G401.6 (cell line): ENCODE results near the gene METTL23.
"Not testable (repeated sequence)": the region's sequence is repeated elsewhere in the genome, so short reads cannot be mapped to it uniquely, and the experiment has no call there.

ENCODE experiments used
- FAIRE-seq: peaks from 2 replicates; lab custom pipeline; 2012; peaks lifted over from hg19 to GRCh38; lab: Jason Lieb, UNC

METTL23 gene

DNA sequence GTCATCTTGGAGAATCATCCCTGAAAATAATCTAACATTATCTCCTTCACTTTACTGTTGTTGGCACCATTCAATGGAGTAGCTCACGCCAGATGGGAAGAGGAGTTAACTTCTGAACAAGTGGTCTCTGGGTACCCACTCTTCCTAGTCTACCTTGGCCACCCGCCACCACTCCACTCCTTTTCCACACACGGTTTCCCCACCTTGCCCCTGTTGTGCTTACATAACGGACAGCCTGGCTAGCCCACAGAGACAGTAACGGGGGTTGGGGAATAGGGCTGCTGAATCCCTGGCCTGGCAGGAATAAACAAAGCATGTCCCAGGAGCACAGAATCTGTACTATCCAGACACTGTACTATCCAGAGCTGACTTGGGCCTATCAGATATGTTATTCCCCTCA lies 12.3 kb upstream of the METTL23 start:
- FAIRE-seq, result no peak

DNA sequence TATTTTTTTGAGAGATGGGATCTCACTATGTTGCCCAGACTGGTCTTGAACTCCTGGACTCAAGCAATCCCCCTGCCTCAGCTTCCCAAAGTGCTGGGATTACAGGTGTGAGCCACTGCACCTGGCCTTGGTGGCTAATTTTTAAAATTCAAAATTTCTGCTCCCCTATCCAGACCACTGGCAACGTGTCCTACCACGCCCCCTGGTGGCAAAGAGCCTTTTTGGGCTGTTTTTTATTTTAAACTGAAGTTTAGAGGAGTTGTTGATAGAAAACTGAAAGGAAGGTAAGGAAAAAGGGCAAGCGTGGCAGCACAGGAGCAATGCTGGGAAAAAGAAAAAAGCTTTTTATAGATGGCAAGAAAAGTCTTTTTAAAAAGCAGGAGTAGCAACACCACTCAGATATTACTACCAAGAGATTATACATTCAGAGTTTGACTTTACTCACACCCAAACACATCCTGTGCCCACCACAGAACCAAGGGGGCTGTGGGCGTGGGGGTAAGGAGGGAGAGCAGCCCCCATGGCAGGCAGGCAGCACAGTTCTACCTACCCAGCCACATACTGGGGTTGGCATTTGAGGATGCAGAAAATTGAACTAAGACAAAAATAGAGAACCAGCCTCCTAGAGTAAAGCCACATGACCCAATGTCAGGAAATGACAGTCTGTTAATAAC lies 11.7 kb upstream of the METTL23 start:
- peak; percentile 82 for FAIRE-seq

DNA sequence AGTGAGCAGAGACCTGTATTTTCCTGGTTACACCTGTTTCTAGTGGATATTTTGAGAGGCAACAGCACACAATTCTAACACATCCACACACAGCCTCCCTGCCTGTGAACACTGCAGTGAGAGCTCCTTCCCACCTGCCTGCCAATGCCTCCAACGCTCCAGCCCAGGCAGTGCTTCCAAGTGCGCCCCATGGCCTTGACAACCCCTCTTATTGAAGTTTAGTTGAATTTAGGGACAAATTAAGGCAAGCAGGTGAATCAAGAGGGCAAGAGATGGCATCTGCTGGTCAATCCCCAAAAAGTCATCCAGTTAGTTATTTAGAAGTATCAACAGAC lies 11.2 kb upstream of the METTL23 start:
- FAIRE-seq, result no peak

GRCh38 chr17:76716146-76716838 lies 10.3 kb upstream of the METTL23 start:
- FAIRE-seq, result no peak

GRCh38 chr17:76716839-76717215 lies 9.8 kb upstream of the METTL23 start:
- no peak for FAIRE-seq

DNA sequence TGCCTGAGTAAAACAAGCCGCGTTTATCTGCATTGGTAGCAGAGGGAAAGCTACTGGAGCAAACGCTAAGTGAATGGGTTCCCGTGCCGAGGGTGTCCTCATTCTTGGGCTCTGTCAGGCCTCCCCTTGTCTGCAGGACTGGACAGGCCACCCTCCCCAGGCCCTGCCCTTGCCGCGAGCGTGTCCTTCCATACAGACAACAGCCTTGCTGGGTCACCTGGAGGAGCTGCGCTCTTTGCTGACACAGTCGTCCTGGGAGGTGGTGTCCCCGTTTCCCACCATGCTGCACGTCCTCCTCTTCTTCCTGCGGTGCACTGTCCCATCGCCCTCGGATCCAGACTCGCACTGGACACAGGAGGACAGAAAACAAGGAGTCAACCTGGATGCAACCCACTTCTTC lies 8.1 kb upstream of the METTL23 start:
- FAIRE-seq, result no peak

GRCh38 chr17:76720211-76720610 lies 6.4 kb upstream of the METTL23 start:
- FAIRE-seq, result no peak

DNA sequence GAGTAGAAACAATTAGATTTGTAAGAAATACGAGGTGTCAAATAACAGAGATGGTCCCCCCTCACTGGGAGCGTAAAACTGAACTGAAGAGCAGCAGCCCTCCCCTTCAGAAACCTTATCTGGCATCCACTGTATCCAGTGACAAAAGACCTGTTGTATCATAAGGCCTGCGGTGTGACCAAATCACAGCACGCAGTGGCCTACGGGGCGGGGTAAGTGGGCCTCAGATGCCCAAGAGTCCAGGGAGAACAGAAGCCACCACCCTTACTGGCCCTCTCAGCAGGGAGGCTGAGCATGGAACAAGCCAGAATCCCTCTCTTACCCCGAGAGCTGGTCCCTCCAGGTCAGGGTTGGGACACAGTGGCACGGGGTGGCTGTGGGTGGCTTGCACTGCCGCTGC lies 5.7 kb upstream of the METTL23 start:
- FAIRE-seq, result no peak

DNA sequence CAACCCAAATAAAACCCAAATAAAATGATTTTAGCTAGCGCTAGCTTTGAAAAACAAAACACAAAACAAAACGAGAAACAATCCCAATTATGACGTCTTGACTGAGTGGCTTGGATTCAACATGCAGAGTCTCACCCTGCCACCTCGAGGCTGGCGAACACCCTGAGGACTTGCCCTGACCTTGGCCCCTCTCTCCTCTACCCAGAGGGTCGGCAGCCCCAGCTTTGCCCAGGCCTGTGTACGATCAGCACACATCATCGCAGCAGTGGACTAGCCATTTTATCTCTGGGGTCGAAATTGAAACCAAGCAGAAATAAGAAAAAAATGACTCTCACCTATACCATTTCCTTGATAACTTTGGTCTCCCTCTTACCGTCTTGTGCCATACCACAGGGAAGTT lies 5.2 kb upstream of the METTL23 start:
- FAIRE-seq, result no peak

DNA sequence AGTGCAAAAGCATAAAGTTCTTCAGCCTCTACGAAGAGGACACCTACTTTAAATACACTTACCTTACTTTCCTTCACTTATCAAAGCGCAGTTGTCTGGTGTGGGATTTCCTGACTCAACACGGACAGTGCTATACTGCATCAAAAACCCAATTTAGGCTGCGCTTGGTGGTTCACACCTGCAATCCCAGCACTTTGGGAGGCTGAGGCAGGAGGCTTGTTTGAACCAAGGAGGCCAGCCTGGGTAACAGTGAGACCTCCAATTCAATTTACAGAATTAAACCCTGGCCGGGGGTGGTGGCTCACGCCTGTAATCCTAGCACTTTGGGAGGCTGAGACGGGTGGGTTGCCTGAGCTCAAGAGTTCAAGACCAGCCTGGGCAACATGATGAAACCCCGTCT lies 4.4 kb upstream of the METTL23 start:
- FAIRE-seq, result no peak

GRCh38 chr17:76722977-76723376 lies 3.7 kb upstream of the METTL23 start:
- not testable (repeated sequence) for FAIRE-seq

GRCh38 chr17:76723812-76724211 lies 2.8 kb upstream of the METTL23 start:
- FAIRE-seq, result no peak

DNA sequence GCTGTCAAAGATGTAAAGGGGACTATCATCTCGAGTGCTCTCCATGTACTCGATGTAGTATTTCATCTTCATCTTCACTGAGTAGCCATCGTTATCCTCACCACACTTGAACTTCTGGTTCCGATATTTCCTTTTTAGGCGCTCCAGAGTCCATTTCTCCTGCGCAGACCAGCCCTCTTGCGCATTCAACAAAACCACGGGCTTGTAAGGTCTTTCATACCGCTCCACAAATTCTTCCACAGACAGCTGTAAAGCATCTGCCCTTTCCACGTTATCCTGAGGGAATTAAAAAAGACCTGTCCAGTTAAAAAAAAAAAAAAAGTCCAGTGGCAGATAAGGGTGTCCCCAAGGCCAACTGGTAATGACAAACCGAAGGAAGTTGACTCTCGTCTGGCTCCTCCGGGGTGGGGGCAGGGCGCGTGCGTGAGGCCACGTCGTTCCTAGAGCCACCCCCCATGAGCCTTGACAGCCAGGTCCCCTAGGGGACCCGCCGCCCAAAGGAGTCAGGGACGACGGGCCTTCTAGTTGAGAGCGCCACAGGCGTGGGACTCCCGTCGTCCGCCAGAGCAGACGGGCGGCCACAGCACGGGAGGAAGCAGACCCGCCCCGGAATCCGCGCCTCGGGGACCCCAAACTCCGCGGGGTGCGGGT lies 934 bp upstream of the METTL23 start:
- no peak for FAIRE-seq

GRCh38 chr17:76726231-76726775 lies 336 bp upstream of the METTL23 start, which contains the start of gene JMJD6:
TSS of gene JMJD6 (minus strand) at chr17:76726606. CDS start at chr17:76726475, 131 bp downstream.
- peak; percentile 66 for FAIRE-seq

DNA sequence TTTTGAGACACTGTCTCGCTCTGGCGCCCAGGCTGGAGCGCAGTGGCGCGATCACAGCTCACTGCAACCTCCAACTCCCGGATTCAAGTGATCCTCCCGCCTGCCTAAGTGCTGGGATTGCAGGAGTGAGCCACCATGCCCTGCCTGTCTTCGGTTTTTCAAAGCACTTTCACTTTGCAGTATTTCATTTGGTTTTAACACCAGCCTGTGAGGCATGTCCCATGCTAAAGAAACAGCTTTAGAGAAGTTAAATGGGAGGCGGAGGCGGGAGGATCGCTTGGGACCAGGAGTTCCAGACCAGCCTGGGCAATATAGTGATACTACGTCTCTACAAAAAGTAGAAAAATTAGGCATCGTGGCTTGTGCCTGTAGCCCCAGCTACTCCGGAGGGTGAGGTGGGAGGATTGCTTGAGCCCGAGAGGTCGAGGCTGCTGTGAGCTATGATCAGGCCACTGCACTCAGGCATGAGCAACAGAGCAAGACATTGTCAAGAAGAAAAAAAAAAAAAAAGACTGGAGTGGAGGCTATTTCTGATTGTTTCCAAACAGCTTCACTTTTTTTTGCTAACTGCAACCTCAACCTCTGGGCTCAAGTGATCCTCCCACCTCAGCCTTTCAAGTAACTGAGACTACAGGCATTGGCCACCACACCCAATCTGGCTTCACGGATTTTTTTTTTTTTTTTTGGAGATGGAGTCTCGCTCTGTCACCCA lies 1.3 kb downstream of the METTL23 start:
- FAIRE-seq, result no peak

- not testable (repeated sequence) for FAIRE-seq
Observed at GRCh38 chr17:76731800-76732733, 5.4 kb downstream of the METTL23 start.

DNA sequence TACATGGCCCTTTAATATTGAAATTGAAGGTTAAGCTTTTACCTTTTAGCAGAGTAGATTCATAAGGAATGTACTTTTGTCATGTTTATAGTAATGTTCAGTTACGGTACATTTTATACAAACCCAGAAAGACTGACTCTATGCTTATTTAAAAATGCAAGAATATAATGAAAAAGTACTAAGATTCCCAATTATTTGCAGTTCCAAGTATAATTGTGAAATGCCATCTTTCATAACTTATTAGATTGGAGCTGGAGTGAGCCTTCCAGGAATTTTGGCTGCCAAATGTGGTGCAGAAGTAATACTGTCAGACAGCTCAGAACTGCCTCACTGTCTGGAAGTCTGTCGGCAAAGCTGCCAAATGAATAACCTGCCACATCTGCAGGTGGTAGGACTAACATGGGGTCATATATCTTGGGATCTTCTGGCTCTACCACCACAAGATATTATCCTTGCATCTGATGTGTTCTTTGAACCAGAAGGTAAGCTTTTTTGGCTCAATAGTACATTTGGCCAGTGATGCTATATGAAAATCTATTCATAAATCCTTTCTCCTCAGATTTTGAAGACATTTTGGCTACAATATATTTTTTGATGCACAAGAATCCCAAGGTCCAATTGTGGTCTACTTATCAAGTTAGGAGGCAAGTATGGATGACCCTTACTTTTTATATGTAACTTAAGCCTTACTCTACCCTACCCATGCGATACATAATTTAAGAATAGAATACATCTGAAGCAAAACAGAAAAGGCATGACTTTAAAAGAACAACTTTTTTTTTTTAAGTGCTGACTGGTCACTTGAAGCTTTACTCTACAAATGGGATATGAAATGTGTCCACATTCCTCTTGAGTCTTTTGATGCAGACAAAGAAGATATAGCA lies 6.3 kb downstream of the METTL23 start:
- FAIRE-seq, result no peak

GRCh38 chr17:76733618-76733957 lies 6.9 kb downstream of the METTL23 start:
- FAIRE-seq, result no peak

- no peak for FAIRE-seq
Observed at GRCh38 chr17:76734080-76734840, 7.6 kb downstream of the METTL23 start.

- no peak for FAIRE-seq
Observed at GRCh38 chr17:76735006-76735405, 8.4 kb downstream of the METTL23 start.
